Stimulated activated CD8-positive, alpha-beta memory T cell treated with anti-CD3 and anti-CD28 coated beads, Interleukin-4, amount 100 ng/mL, for 1 hour (primary cell): ENCODE data around the gene PLIN4.
"Not testable (repeated sequence)": the region's sequence is repeated elsewhere in the genome, so short reads cannot be mapped to it uniquely, and the experiment has no call there.

Experiments used
- DNase-seq, 2 donors: peaks; one replicate each; pipeline ENCODE4 v3.0.0-alpha.2; 2020; ENCODE audit warnings: low read depth in 2 of 2, low spot score in 1 of 2

PLIN4 gene

GRCh38 chr19:4518345-4519171, at the start of gene PLIN4:
TSS of gene PLIN4 (minus strand) at chr19:4518486. CDS start at chr19:4518272, 214 bp downstream.
- DNase-seq: no peak

GRCh38 chr19:4567584-4568071, 49.3 kb upstream of the PLIN4 start:
- peak; percentile 19 to 29 for DNase-seq

- no peak for DNase-seq
These were observed 48.2 kb upstream of the PLIN4 start for GRCh38 chr19:4566402-4567051.

- DNase-seq: not testable (repeated sequence)
These were observed 45.3 kb upstream of the PLIN4 start for GRCh38 chr19:4563562-4563961.

- not testable (repeated sequence) for DNase-seq
These were observed 43.8 kb upstream of the PLIN4 start for GRCh38 chr19:4562085-4562484.

GRCh38 chr19:4559569-4559968, 41.3 kb upstream of the PLIN4 start, which contains the start of gene SEMA6B:
TSS of gene SEMA6B (minus strand) at chr19:4559684. CDS start at chr19:4558457, 1,227 bp downstream.
- no peak for DNase-seq

- DNase-seq: no peak
These were observed 40.0 kb upstream of the PLIN4 start for GRCh38 chr19:4557971-4558941.

GRCh38 chr19:4557144-4557970, 39.1 kb upstream of the PLIN4 start:
- no peak for DNase-seq

- no peak for DNase-seq
These were observed 38.4 kb upstream of the PLIN4 start for GRCh38 chr19:4556597-4557127.

- no peak for DNase-seq
These were observed 37.6 kb upstream of the PLIN4 start for GRCh38 chr19:4555657-4556561.

GRCh38 chr19:4554717-4555116, 36.4 kb upstream of the PLIN4 start:
- no peak for DNase-seq

- DNase-seq: no peak
These were observed 35.5 kb upstream of the PLIN4 start for GRCh38 chr19:4553775-4554174.

- no peak for DNase-seq
These were observed 34.9 kb upstream of the PLIN4 start for GRCh38 chr19:4553092-4553695.

GRCh38 chr19:4552525-4552819, 34.2 kb upstream of the PLIN4 start:
- no peak for DNase-seq

GRCh38 chr19:4550479-4551050, 32.3 kb upstream of the PLIN4 start:
- DNase-seq: no peak

GRCh38 chr19:4550018-4550417, 31.7 kb upstream of the PLIN4 start:
- DNase-seq: no peak

GRCh38 chr19:4548238-4548584, 29.9 kb upstream of the PLIN4 start:
- DNase-seq: no peak
